Prostate gland (tissue), 2 donors: ENCODE results near the gene ARL2BP. TPM values are rescaled to one million over a fixed set of nuclear protein-coding genes. Genes with fewer than 3 reads are reported as not detected.
"Not testable (repeated sequence)": the region's sequence is repeated elsewhere in the genome, so short reads cannot be mapped to it uniquely, and the experiment has no call there.

Experiments used
- DNase-seq: peaks from one replicate; pipeline ENCODE4 v3.0.0-alpha.2; 2019; ENCODE audit warnings: low spot score
- H3K27ac ChIP-seq, 2 donors: fragments of 200-600 bp; sonication (generic); 2 replicates each; pipeline ENCODE4 v1.5.1; 2017 to 2019
- H3K27me3 ChIP-seq: fragments of 200-600 bp; sonication (generic); replicated peaks from 2 replicates; pipeline ENCODE4 v1.5.1; 2019; ENCODE audit not compliant: insufficient read depth
- H3K36me3 ChIP-seq, 2 donors: fragments of 200-600 bp; sonication (generic); 1 replicate in 1 of 2; 2 replicates in 1 of 2; pipeline versions ENCODE4 v1.5.1 to v1.8.1; 2017 to 2019
- H3K4me1 ChIP-seq: fragments of 200-600 bp; sonication (generic); replicated peaks from 2 replicates; pipeline ENCODE4 v1.5.1; 2019
- H3K4me3 ChIP-seq, 2 donors: fragments of 200-600 bp; sonication (generic); 2 replicates each; pipeline ENCODE4 v1.5.1; 2017 to 2019
- H3K9me3 ChIP-seq: fragments of 200-600 bp; sonication (generic); 2 replicates; pipeline ENCODE4 v1.5.1; 2017
- POLR2A ChIP-seq: fragments of 450-650 bp; IDR thresholded peaks from one replicate; pipeline ENCODE4 v1.6.1; 2016; ENCODE audit warnings: antibody characterized with exemption, mild to moderate bottlenecking
- POLR2AphosphoS5 ChIP-seq: sonication (generic); formaldehyde crosslinking; IDR thresholded peaks from one replicate; pipeline ENCODE4 v1.6.1; 2017; ENCODE audit warnings: antibody characterized with exemption
- WGBS: methylation state at CpG from one replicate; pipeline ENCODE4 v1.1.5; 2018; 5-methylcytosine and 5-hydroxymethylcytosine counted together
- intact Hi-C: fragments of 100-400 bp; cut with DNase I; formaldehyde crosslinking; loops from one replicate; pipeline ENCODE4 v1.14.2; 2022
- total RNA-seq, 2 donors: library from RNA; depleted of rRNA; stranded (reverse); fragments of >200 nt; gene quantifications; one replicate each; pipeline ENCODE4 v1.1.0, GENCODE V29; 2016
- TF ChIP-seq, protein P1 (sequence below), 4 experiments: fragments of 200-600 bp in 2 of 4; fragments of 450-650 bp in 2 of 4; sonication (generic) in 2 of 4; IDR thresholded peaks; 1 replicate in 3 of 4; 2 replicates in 1 of 4; pipeline ENCODE4 v1.5.1; 2016 to 2019; ENCODE audit warnings: antibody characterized with exemption in 4 of 4, mild to moderate bottlenecking in 2 of 4, moderate library complexity in 2 of 4

The ARL2BP gene
- total RNA-seq, 2 donors from 2014 or later: 62.3 to 81.4 TPM

- no peak for TF ChIP-seq POLR2AphosphoS5
- TF ChIP-seq POLR2A: no peak
- TF ChIP-seq, protein P1, sequence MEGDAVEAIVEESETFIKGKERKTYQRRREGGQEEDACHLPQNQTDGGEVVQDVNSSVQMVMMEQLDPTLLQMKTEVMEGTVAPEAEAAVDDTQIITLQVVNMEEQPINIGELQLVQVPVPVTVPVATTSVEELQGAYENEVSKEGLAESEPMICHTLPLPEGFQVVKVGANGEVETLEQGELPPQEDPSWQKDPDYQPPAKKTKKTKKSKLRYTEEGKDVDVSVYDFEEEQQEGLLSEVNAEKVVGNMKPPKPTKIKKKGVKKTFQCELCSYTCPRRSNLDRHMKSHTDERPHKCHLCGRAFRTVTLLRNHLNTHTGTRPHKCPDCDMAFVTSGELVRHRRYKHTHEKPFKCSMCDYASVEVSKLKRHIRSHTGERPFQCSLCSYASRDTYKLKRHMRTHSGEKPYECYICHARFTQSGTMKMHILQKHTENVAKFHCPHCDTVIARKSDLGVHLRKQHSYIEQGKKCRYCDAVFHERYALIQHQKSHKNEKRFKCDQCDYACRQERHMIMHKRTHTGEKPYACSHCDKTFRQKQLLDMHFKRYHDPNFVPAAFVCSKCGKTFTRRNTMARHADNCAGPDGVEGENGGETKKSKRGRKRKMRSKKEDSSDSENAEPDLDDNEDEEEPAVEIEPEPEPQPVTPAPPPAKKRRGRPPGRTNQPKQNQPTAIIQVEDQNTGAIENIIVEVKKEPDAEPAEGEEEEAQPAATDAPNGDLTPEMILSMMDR (IDR thresholded peaks at IDR 0.05): no peak
- H3K27ac ChIP-seq: peak overlapping the region; percentile 76 to 79
- no peaks in the 10 kb centered on the region for H3K27me3 ChIP-seq
- no peak overlapping the region for H3K4me3 ChIP-seq
- intact Hi-C loops: no loop called here
- H3K36me3 ChIP-seq: no peaks in the 10 kb centered on the region
- no peak for DNase-seq
- peaks cover 9% of the 10 kb centered on the region for H3K4me1 ChIP-seq
- WGBS: 88% methylated on average over 8 of the region's 8 CpGs
- H3K9me3 ChIP-seq: no peaks in the 10 kb centered on the region
Measured at GRCh38 chr16:57264381-57264780, 19.3 kb downstream of the ARL2BP start.

GRCh38 chr16:57264950-57265371, 19.9 kb downstream of the ARL2BP start:
- H3K4me3 ChIP-seq: no peak overlapping the region
- DNase-seq: peak; percentile 77
- no peak for TF ChIP-seq POLR2A
- peak; percentile 74 for TF ChIP-seq POLR2AphosphoS5
- TF ChIP-seq, protein P1 (IDR thresholded peaks at IDR 0.05): peak in 1 of 4 experiments; percentile 10
- H3K9me3 ChIP-seq: no peaks in the 10 kb centered on the region
- intact Hi-C loops: no loop called here
- 53% methylated on average over 11 of the region's 11 CpGs for WGBS
- no peaks in the 10 kb centered on the region for H3K27me3 ChIP-seq
- no peaks in the 10 kb centered on the region for H3K36me3 ChIP-seq
- peak overlapping the region; percentile 76 to 79 for H3K27ac ChIP-seq
- H3K4me1 ChIP-seq: peaks cover 9% of the 10 kb centered on the region

- H3K36me3 ChIP-seq: no peaks in the 10 kb centered on the region
- 14% methylated on average over 16 of the region's 16 CpGs for WGBS
- peaks cover 9% of the 10 kb centered on the region for H3K4me1 ChIP-seq
- no peak for TF ChIP-seq POLR2A
- peak; percentile 71 for TF ChIP-seq POLR2AphosphoS5
- TF ChIP-seq, protein P1 (IDR thresholded peaks at IDR 0.05): no peak
- DNase-seq: peak; percentile 93
- peak overlapping the region; percentile 76 to 79 for H3K27ac ChIP-seq
- H3K4me3 ChIP-seq: no peak overlapping the region
- no peaks in the 10 kb centered on the region for H3K27me3 ChIP-seq
- intact Hi-C loops: no loop called here
- no peaks in the 10 kb centered on the region for H3K9me3 ChIP-seq
Measured at GRCh38 chr16:57265850-57266530, 20.9 kb downstream of the ARL2BP start.

DNA sequence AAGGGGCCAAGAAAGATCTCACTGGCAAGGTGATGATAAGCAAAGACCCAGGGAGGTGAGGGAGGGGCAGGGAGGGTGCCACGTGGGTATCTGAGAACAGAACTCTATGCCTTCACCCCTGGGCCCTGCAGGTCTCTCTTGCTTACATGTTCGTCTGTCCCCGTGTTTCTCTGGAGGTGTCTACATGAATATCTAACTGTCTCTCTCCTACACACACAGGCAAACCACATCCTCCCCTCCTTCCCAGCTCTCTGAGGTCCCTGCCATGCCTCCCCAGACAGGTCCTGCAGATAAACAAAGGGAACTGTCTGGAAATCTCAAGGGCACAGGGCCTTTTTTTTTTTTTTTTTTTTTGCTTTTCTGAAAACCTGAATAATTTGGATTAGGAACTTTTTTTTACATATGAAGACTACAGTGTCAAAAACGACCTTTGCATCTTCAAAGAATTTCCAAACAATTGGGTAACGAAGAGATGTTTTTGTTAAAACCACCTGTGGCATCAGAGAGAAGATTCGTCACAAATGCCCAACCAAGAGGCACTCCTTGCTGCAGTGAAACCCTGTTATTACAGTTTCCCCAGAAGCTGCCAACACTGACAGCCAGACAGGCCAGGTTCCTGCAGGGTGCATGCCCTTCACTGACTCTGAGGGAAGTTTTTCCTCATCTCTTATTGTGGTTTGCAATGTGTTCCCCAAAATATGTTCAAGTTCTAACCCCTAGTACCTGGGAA, 21.6 kb downstream of the ARL2BP start:
- intact Hi-C loops: no loop called here

GRCh38 chr16:57267343-57267742, 22.3 kb downstream of the ARL2BP start:
- H3K27me3 ChIP-seq, intact Hi-C loops, H3K4me1 ChIP-seq, H3K36me3 ChIP-seq, H3K9me3 ChIP-seq, DNase-seq, H3K4me3 ChIP-seq: not testable (repeated sequence)
- H3K27ac ChIP-seq: peak overlapping the region; percentile 76 to 79
- 57% methylated on average over 2 of the region's 2 CpGs for WGBS

More for the DNA sequence above, 21.6 kb downstream of the ARL2BP start:
- peak; percentile 33 for DNase-seq
- WGBS: 23% methylated on average over 6 of the region's 6 CpGs
- H3K9me3 ChIP-seq: no peaks in the 10 kb centered on the region
- no peak for TF ChIP-seq POLR2A
- TF ChIP-seq, protein P1 (IDR thresholded peaks at IDR 0.05): no peak
- no peak for TF ChIP-seq POLR2AphosphoS5
- H3K4me1 ChIP-seq: peaks cover 9% of the 10 kb centered on the region
- no peaks in the 10 kb centered on the region for H3K36me3 ChIP-seq
- no peak overlapping the region for H3K4me3 ChIP-seq
- peak overlapping the region; percentile 76 to 79 for H3K27ac ChIP-seq
- H3K27me3 ChIP-seq: no peaks in the 10 kb centered on the region
